UCSD-AML1 (cell line): ENCODE measurements around the gene OBSL1.

Experiments used
- DNase-seq: peaks from one replicate; lab custom pipeline; 2025; ENCODE audit not compliant: unreplicated experiment; lab: John Stamatoyannopoulos, UW

The OBSL1 gene

GRCh38 chr2:219571311-219572236, at the start of gene OBSL1:
OBSL1 (minus strand) TSS chr2:219571539; CDS start chr2:219571232, 307 bp downstream.
- DNase-seq = peak; percentile 80

- no peak for DNase-seq
Observed at GRCh38 chr2:219620546-219620945, 49.2 kb upstream of the OBSL1 start.

GRCh38 chr2:219619235-219619634, 47.9 kb upstream of the OBSL1 start:
- DNase-seq = no peak

GRCh38 chr2:219618733-219619122, 47.4 kb upstream of the OBSL1 start:
- DNase-seq = no peak

GRCh38 chr2:219616550-219616949, 45.2 kb upstream of the OBSL1 start:
- no peak for DNase-seq

GRCh38 chr2:219615894-219616293, 44.6 kb upstream of the OBSL1 start:
- DNase-seq = no peak

GRCh38 chr2:219615036-219615435, 43.7 kb upstream of the OBSL1 start:
- no peak for DNase-seq

GRCh38 chr2:219614076-219614860, 42.9 kb upstream of the OBSL1 start:
- DNase-seq = no peak

- DNase-seq = no peak
Observed at GRCh38 chr2:219613461-219614070, 42.2 kb upstream of the OBSL1 start.

GRCh38 chr2:219612577-219613286, 41.4 kb upstream of the OBSL1 start:
- no peak for DNase-seq

- DNase-seq = no peak
Observed at GRCh38 chr2:219611866-219612576, 40.7 kb upstream of the OBSL1 start.

GRCh38 chr2:219611306-219611705, 40.0 kb upstream of the OBSL1 start:
- no peak for DNase-seq

- no peak for DNase-seq
Observed at GRCh38 chr2:219609149-219609750, 37.9 kb upstream of the OBSL1 start.

GRCh38 chr2:219608399-219608964, 37.1 kb upstream of the OBSL1 start:
- DNase-seq = no peak

GRCh38 chr2:219607931-219608330, 36.6 kb upstream of the OBSL1 start:
- DNase-seq = no peak

GRCh38 chr2:219605607-219605954, 34.2 kb upstream of the OBSL1 start:
- no peak for DNase-seq

GRCh38 chr2:219603771-219604170, 32.4 kb upstream of the OBSL1 start:
- DNase-seq = no peak

GRCh38 chr2:219598308-219599078, 27.2 kb upstream of the OBSL1 start:
- no peak for DNase-seq
